H1 (cell line): ENCODE data around the gene STK32C. TPM values are rescaled to one million over a fixed set of nuclear protein-coding genes. Genes with fewer than 3 reads are reported as not detected.

Experiments
- RNF2 ChIP-seq: fragments of 200-900, 300-1000 bp; sonication (generic); IDR thresholded peaks from 2 replicates; pipeline ENCODE4 v1.7.1; 2016; ENCODE audit warnings: borderline replicate concordance, low read depth, mild to moderate bottlenecking, antibody characterized with exemption, low read length; ENCODE audit not compliant: poor library complexity, severe bottlenecking; ENCODE audit errors: missing control alignments
- polyA plus RNA-seq, 7 experiments: library from polyadenylated mRNA; depleted of rRNA in 3 of 7; stranded (reverse) in 5 of 7; unstranded in 2 of 7; fragments of >200 nt in 5 of 7; fragments of 200-250 nt in 2 of 7; gene quantifications; 1 replicate in 5 of 7; 2 replicates in 1 of 7; 4 replicates in 1 of 7; pipeline versions ENCODE4 v1.2.1 to v1.2.3, GENCODE V29; 2011 to 2013; ENCODE audit warnings: missing spikeins in 2 of 7, mixed read lengths in 2 of 7
- total RNA-seq: library from RNA; stranded (reverse); fragmentation: NEBNext Ultra II Directional; extraction: Animal tissue kit (Norgen Biotek cat#: 25700); gene quantifications from 2 replicates; pipeline ENCODE4 v1.2.1, GENCODE V29; 2021
- TF ChIP-seq, protein P1 (sequence below): IDR thresholded peaks from 2 replicates; pipeline ENCODE4 v1.6.1; 2012; ENCODE audit warnings: low read length, inconsistent platforms

Gene STK32C
- total and polyA plus RNA-seq, 2 of the 8 experiments (the other 6 are each of a cell fraction or from before 2014, with no cell fraction given): 10.6 to 15.6 TPM

DNA sequence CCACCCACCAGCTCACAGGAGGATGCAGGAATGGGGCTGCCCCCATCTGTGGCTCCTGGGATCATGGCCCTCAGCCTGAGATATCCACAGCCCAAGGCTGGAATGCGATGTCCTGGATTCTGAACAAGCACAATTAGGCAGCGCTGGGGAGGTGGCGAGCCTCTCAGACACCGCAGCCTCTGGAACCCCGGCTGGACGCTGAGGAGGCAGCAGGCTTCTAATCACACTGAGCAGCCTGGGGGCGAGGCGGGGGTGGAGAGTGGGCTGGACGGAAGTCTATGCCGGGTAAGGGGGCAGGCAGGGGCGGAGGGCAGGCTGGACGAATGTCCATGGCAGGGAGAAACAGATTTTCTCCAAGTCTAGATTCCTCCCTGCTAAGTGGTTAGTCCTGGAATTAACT is 64.6 kb downstream of the STK32C start (continued):
- TF ChIP-seq, protein P1, sequence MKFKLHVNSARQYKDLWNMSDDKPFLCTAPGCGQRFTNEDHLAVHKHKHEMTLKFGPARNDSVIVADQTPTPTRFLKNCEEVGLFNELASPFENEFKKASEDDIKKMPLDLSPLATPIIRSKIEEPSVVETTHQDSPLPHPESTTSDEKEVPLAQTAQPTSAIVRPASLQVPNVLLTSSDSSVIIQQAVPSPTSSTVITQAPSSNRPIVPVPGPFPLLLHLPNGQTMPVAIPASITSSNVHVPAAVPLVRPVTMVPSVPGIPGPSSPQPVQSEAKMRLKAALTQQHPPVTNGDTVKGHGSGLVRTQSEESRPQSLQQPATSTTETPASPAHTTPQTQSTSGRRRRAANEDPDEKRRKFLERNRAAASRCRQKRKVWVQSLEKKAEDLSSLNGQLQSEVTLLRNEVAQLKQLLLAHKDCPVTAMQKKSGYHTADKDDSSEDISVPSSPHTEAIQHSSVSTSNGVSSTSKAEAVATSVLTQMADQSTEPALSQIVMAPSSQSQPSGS: no peak
- no peak for TF ChIP-seq RNF2
